ENCODE data around the gene METRN.
"Not testable (repeated sequence)": the region's sequence is repeated elsewhere in the genome, so short reads cannot be mapped to it uniquely, and the experiment has no call there.

Gene METRN

DNA sequence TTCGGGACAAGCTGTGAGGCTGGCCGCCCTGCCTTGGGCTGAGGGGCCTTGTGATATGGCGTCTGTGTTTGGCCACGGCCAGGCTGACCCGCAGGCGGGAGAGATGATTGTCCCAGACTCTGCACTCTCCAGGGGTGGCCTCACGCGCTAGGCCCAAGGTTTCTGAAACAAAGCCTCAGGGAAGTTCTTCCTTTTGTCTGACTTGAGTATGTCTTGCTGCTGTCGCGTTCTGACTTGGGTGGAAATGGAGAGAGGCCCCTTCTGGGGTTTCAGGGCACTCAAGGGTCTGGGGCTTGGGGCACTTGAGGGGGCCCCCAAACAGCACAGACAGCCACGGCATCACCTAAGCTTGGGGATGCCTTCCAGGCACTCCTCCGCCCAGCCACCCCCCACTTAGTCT lies 3.8 kb upstream of the METRN start:
- no peak for FAIRE-seq

DNA sequence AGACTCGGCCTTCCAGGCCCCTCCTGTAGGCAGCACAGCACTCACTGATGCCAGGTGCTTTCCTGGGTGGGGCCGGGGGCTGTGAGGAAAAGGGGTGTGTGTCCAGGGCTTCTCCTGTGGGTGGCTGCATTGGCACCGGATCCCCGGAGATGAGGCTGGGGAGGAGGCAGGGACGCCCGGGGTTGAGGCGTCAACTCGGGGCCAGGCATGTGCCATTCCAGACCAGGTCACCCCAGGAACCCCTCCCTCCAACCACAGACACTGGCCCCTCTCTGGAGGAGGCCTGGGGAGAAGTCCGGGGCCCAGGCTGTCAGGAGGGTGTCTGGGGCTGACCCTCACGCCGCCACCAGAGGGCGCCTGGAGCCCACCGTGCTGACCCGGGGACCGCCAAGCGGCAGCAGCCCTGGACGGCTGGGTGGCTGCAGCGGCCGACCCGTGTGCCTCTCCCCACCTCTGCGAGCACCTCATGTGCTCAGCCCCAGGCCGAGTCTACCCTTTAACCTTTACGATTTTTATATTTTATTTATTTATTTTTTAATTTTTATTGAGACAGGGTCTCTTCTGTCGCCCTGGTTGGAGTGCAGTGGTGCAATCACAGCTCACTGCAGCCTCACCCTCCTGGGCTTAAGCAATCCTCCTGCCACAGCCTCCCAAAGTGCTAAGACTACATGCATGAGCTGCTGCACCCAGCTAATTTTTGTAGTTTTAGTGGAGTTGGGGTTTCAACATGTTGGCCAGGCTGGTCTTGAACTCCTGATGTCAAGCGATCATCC lies 3.2 kb upstream of the METRN start:
- no peak for FAIRE-seq

DNA sequence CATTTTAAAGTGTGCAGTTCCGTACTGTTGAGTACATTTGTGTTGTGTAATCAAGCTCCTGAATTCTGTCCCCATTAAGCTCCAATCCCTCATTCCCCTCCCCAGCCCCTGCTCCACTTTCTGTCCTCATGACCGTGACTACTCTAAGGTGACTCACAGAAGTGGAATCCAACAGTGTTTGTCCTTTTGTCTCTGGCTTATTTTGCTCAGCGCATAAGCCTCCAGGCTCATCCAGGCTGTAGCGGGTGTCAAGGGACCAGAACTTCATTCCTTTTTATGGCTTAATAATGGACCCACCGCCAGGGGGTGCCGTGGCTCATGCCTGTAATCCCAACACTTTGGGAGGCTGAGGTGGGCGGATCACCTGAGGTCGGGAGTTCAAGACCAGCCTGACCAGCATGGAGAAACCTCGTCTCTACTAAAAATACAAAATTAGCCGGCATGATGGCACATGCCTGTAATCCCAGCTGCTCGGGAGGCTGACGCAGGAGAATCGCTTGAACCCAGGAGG lies 2.1 kb upstream of the METRN start:
- FAIRE-seq = not testable (repeated sequence)

DNA sequence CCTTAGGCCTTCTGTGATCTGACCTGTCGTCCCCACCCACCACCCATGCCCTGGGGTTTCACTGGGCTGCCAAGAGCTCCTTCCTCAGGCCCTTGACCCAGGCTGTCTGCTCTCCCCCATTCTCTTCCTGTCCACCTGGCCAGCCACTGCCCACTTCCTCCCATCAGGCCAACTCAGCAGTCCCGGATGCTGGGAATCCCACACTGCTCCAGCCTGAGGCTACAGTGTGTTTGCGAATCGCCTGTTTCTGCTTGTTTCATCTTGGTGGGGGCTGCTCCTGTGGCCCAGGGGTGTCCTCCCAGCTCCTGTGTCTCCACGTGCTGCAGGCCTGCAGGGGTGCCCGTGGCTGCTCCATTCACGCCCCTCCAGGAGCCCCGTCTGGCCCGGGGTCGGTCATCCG lies 839 bp upstream of the METRN start:
- no peak for FAIRE-seq

DNA sequence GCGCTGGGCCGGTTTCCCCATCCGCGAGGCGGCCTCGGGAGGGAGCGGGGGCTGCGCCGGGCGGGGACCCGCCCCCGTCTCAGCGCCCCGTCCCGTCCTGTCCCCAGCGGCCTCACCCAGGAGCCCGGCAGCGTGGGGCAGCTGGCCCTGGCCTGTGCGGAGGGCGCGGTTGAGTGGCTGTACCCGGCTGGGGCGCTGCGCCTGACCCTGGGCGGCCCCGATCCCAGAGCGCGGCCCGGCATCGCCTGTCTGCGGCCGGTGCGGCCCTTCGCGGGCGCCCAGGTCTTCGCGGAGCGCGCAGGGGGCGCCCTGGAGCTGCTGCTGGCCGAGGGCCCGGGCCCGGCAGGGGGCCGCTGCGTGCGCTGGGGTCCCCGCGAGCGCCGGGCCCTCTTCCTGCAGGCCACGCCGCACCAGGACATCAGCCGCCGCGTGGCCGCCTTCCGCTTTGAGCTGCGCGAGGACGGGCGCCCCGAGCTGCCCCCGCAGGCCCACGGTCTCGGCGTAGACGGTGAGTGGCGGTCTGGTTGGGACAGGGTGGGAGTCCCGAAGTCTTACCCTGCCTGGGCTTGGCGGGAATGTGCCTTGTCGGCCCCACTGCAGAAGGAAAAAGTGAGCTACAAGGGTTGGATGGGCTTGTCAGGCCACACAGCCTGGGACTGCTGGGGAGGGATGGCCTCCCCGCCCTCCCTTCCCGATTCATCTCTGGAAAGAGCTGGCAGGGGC lies 720 bp downstream of the METRN start:
- FAIRE-seq = no peak

DNA sequence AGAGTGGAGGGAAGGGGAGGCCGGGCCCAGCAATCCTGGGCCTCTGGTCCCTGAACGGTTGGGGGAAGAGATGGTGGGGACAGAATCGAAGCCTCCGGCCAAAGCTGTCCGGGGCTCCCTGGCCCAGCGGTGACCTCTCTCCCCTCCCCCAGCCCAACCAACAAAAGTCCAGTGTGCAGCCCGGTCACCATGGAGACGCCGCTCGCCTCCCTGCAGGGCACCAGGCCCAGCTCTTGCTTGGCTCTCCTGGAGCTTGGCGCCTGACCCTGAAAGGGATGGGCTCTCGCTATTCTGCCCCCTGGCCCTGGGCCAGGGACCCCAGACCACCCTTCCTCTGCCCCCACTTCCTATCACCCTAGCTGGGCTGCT lies 1.3 kb downstream of the METRN start:
- FAIRE-seq = no peak

DNA sequence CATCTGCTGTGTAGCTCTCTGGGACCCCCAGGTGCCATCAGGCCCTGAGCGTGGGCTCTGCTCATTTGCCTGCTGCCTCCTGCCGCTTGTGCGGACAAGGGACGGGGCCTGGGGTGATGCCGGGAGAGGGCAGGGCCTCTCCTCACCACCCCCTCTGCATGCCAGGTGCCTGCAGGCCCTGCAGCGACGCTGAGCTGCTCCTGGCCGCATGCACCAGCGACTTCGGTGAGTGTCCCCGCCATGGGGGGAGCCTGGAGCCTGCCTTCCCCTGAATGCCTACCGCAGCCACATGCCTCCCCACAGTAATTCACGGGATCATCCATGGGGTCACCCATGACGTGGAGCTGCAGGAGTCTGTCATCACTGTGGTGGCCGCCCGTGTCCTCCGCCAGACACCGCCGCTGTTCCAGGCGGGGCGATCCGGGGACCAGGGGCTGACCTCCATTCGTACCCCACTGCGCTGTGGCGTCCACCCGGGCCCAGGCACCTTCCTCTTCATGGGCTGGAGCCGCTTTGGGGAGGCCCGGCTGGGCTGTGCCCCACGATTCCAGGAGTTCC lies 1.9 kb downstream of the METRN start:
- no peak for FAIRE-seq

DNA sequence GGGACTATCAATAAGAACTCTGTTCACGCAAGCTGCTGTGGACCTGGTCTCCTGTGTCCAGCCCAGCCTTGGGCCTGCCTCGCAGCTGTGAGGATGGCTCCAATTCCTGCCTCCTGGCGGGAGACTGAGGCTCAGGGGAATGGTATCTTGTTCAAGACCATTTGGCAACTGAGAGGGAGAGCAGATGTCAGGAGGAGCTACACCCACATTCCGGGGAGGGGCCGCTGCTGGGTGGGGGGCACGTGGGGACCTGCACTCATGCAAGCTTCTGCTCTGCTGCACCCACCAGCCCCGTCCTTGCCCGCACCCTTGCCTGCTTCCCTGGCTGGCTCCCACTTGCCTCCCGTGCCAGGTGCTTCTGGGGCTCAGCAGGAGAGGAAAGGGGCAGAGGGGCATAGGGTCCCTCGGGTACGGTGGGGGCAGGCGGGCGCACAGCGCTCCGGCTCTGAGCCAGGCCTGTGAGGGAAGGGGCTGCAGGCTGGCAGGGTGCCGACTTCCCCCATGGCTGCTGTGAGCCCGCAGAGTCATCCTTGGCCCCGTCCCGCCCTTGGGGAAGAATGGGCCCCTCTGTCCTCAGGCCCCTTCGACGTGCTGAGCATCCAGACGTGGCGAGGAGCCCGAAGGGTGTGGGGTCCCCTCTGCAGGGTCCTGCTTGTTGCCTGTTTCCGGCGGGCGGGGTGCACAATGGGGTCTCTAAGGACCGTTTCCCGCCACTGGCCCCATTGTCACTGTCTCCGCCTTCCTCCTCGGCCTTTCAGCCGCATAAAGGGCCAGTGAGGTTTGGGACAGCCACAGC lies 2.7 kb downstream of the METRN start:
- FAIRE-seq = no peak

DNA sequence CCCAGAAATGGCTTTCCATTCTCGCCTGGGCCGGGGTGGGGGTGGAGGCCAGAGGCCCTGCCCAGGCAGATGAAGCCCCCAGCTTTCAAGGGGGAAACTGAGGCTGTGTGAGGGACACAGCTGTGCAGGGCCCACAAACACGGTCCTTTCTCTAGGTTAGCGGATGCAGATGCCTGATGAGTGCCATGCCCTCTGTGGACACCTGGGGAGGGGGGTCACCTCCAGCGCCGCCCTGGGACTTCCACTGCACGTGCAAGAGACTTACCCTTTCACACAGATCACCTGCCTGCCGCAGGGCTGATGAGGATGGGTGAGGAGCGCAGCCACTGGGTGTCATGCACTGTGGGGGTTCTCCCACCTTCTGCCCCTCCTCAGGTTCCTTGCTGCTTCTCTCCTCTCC lies 3.5 kb downstream of the METRN start:
- FAIRE-seq = no peak

DNA sequence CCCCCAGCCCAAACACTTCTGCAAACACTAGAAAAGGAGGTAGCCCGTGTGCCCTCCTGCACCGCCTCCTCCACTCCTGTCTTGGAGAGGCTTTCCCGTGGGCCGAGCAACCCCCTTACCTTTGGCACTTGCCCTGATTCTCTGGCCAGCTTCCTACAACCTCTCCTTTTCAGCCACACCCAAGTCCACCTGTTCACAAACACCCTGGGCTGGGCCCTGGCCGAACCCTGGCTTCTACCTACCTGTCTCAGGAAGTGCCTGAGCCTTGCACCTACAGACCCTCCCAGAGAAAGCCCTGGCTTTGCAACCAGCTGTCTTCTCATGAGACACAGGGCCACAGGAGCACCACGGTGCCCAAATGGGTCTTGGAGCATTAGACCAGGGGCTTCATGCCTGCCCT lies 4.0 kb downstream of the METRN start:
- no peak for FAIRE-seq

DNA sequence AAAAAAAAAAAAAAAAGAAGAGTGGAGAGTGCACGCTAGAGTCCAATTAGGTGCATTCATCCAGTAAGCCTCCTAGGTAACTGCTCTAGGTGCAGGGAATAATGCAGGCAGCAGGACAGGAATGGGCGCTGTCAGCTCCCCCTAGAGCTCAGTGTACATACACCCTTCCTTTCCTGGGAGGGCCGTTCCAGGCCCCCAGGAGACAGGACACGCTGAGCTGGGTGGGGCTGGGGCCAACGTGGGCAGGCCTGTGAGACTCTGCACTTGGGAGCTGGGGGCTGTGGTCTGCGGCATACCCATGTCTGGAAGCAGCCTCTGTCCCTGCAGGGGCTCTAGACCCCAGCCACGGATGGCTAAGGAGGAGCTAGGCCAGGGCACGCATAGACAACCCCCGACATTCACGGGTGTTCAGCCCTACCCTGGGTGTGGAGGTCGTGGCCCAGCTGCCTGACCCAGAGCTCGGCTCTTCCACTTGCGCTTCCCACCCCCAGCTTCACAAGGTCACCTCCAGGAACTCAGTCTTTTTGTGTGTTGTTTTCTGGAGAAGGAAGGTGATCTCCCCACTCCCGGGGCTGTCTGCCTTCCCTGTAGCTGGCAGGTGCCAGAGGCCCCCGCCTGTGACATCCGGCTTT lies 5.0 kb downstream of the METRN start:
- no peak for FAIRE-seq

DNA sequence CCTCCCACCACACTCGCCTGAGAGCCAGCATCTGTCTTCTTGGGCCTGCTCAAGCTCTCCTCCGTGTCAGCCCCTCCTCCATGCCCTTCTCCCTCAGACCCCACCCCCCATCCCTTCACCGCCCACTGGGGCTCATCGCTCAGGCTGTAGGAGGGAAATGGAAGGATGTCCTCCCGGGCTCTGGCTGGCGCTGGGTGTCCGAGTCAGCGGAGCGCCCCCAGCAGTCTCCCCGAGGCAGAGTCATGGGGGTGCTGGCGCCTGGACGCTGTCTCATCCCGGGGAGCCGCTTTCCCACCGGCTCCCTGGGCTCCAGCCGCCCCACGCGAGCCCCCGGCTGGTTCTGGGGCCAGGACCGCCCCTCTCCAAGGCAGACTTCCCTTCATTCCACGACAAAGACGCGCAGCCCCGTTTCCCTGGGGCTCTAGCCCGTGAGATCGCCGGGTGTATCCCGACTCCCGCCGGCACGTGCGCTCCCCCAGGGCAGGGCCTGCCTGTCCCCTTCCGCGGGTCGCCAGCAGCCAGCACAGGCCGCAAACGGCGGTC lies 5.6 kb downstream of the METRN start:
- FAIRE-seq = no peak

DNA sequence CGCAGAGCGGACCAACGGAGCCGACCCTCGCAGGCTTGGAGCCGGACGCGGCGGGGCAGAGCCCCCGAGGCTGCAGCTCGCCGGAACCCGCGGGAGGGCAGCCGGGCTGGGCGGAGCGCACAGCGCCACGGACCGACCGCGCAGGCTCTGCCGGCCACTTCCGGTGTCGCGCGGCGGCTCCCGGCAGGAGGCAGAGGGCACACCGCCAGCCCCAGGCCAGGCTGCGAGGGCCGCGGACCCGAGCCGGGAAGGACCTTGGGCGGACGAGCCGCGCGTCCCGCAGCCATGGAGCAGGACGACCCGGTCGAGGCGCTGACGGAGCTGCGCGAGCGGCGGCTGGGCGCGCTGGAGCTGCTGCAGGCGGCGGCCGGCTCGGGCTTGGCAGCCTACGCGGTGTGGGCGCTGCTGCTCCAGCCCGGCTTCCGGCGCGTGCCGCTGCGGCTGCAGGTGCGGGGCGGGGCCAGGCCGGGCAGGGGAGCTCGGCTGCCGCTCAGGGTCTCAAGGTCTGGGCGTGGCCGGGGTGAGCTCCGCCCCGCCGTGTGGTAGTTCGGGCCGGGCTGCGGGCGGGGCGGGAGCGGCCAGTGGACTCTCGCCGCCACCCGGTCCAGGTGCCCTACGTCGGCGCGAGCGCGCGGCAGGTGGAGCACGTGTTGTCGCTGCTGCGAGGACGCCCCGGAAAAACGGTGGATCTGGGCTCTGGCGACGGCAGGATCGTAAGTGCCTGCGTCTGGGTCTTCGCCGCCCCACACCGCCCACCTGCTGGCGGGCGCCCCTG lies 6.3 kb downstream of the METRN start, which contains the start of gene ANTKMT:
ANTKMT (plus strand) TSS at position 157 of the 775 bp plus-strand sequence; CDS start at position 286, 129 bp downstream.
- no peak for FAIRE-seq

DNA sequence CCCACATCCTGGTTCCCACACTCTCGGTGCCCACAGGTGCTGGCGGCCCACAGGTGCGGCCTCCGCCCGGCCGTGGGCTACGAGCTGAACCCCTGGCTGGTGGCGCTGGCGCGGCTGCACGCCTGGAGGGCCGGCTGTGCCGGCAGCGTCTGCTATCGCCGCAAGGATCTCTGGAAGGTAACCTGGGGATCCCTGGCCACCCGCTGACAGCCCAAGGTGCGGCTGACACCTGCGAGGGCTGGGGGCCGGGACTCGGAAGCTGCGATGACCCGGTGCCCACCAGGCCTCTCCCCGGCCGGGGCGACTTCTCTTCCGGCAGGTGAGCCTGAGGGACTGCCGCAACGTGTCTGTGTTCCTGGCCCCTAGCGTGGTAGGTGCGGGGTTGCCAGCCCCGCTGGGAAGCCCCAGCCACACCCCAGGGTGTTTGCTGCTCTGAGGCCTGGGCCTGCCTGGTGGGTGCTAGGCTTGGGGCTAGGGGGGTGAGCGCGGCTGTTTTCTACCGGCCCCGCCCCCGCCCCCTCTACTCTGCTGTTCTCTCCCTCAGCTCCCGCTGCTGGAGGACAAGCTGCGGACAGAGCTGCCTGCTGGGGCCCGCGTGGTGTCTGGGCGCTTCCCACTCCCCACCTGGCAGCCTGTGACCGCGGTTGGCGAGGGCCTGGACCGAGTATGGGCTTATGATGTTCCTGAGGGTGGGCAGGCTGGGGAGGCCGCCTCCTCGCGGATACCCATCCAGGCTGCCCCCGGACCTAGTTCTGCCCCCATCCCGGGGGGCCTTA lies 7.0 kb downstream of the METRN start:
- no peak for FAIRE-seq

DNA sequence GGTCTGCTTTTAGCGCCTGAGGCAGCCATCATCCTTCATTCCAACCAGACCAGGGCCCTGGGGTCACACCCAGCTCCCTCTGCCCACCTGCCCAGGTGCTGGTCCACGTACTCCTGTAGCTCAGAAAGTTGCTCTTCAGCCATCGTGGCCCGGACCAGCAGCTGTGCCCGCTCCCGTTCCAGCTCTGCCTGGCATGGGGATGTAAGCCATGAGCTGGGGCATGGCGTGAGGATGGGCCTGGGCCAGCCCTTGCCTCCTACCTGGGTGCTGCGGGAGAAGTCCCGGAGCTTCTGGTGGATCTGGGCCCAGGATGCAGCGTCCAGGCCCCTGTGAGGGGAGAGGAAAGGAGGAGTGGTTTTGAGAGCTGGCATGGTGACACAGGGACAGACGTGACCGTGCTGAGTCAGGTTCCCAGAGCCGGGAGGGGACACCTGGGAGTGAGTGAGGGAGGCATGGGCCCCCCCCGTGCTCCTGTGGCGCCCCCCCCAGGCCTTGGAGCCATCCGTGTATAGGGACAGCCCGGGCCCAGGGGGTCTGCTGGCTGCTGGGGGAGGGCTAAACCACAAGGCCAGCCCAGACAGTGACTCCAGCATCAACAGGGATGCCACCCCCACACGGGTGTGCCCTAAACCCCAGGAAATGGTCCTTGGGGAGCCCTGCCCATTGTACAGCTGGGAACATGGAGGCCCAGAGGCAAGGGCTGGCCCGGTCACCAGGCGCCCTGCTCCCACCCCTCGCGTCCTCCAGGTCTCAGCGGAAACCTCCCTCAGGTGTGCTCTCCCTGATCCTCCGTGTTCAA lies 8.1 kb downstream of the METRN start:
- no peak for FAIRE-seq

DNA sequence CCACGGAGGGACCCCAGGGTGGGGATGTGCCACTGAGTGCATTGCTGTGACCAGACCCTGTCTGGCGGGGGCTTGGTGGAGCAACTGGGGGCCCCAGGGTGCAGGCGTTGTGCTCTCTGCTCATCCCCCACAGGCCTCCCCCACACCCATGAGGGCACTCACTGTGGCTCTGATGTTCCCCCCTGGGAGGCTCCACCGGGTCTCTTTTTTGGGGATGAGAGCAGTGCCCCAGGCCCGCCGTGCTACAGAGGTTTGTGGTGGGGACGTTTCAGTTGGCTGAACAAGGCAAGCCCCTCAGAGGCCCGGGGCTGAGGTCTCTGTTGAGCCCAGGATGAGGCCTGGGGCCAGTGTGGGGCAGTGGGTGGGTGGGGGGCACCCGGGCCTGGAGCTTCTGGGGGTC lies 8.8 kb downstream of the METRN start:
- FAIRE-seq = no peak

DNA sequence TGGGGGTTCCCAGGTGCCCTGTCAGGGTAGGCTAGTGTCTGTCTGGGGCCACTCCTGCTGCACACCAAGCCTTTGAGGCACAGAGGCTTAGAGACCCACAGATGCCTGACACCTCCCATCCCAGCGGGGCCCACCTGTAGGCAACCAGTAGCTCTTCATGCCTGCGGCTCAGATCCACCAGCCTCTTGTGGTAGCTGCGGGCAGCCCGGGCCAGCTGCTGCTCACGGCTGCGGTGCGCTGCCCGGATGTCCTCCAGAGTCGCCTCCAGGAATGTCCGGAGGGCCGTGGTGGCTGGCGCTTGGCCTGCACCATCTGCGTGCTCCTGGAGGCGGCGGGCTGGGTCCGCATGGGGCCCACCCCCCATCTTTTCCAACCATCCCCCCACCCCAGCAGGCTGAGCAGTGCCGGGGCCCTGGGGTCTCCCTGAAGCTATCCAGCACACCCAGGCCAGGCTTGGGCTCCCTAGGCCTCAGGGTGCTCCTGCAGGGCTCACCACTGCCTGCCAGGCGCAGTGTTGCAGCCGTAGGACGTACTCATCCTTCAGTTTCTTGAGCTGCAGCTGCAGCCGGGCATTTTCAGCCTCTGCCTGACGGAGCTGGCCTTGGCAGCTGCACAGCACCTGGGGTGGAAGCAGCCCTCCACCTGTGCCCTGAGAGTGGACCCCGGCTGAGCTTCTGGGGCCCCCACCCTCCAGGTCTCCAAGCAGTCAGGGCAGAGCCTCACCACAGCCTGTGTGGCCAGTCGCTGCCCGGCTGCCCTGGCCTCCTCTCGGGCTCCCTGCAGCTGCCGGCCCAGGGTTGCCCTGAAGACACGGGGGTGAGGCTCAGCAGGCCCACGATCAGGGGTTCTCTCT lies 9.5 kb downstream of the METRN start:
- FAIRE-seq = no peak

DNA sequence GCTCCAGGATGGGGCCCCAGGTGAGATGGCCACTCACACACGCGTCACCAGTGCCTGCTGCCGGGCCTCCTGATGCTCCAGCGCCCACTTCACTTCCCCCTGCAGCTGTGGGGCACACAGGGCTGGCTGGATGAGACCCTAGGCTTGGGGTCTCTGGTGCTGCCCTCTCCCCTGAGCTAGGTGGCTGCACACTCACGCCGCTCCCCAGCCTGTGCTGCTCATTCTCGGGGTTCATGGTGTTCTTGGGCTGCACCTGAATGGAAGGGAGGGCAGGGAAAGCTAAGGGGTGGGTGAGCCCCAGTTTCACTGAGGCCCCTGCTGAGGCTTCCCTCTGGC lies 10.1 kb downstream of the METRN start:
- FAIRE-seq = no peak

Data from TTC549 (cell line).